HG03432 (cell line): ENCODE data around the gene CTNS.

Experiments used
- ATAC-seq: cut with Tn5 transposase; IDR thresholded peaks from one replicate; pipeline ENCODE4 v1.9.1; 2021; ENCODE audit warnings: mild to moderate bottlenecking, moderate library complexity; ENCODE audit not compliant: unreplicated experiment

Gene CTNS

GRCh38 chr17:3636154-3636907, at the start of gene CTNS, which contains the start of gene SHPK:
Gene CTNS, plus strand, starts transcription at chr17:3636760. Its CDS starts 3,447 bp downstream, at chr17:3640207.
Gene SHPK, minus strand, starts transcription at chr17:3636250. Its CDS starts 31 bp downstream, at chr17:3636219.
- peak; percentile 94 for ATAC-seq

- ATAC-seq = no peak
Observed at GRCh38 chr17:3589784-3590183, 46.8 kb upstream of the CTNS start.

GRCh38 chr17:3590231-3590630, 46.3 kb upstream of the CTNS start:
- no peak for ATAC-seq

- ATAC-seq = no peak
Observed at GRCh38 chr17:3590768-3591167, 45.8 kb upstream of the CTNS start.

- no peak for ATAC-seq
Observed at GRCh38 chr17:3592216-3592860, 44.2 kb upstream of the CTNS start.

- no peak for ATAC-seq
Observed at GRCh38 chr17:3593384-3593783, 43.2 kb upstream of the CTNS start.

GRCh38 chr17:3594051-3594800, 42.3 kb upstream of the CTNS start:
- no peak for ATAC-seq

GRCh38 chr17:3594976-3595375, 41.6 kb upstream of the CTNS start:
- ATAC-seq = no peak

- ATAC-seq = no peak
Observed at GRCh38 chr17:3596804-3597464, 39.6 kb upstream of the CTNS start.

- no peak for ATAC-seq
Observed at GRCh38 chr17:3598078-3598477, 38.5 kb upstream of the CTNS start.

- ATAC-seq = no peak
Observed at GRCh38 chr17:3600529-3601205, 35.9 kb upstream of the CTNS start.

GRCh38 chr17:3602499-3602898, 34.1 kb upstream of the CTNS start:
- no peak for ATAC-seq

- ATAC-seq = no peak
Observed at GRCh38 chr17:3603119-3603869, 33.3 kb upstream of the CTNS start.

GRCh38 chr17:3603870-3604259, 32.7 kb upstream of the CTNS start:
- ATAC-seq = no peak

GRCh38 chr17:3609689-3610088, 26.9 kb upstream of the CTNS start:
- no peak for ATAC-seq

- no peak for ATAC-seq
Observed at GRCh38 chr17:3610523-3610922, 26.0 kb upstream of the CTNS start.

GRCh38 chr17:3613124-3613523, 23.4 kb upstream of the CTNS start:
- ATAC-seq = no peak

- ATAC-seq = no peak
Observed at GRCh38 chr17:3615160-3615870, 21.2 kb upstream of the CTNS start.

GRCh38 chr17:3621146-3621720, 15.3 kb upstream of the CTNS start:
- no peak for ATAC-seq
